Measurements from ENCODE around the gene RXRA.
A peak's percentile ranks its signal among the peaks of the same experiment; 100 is the strongest.

RXRA gene

DNA sequence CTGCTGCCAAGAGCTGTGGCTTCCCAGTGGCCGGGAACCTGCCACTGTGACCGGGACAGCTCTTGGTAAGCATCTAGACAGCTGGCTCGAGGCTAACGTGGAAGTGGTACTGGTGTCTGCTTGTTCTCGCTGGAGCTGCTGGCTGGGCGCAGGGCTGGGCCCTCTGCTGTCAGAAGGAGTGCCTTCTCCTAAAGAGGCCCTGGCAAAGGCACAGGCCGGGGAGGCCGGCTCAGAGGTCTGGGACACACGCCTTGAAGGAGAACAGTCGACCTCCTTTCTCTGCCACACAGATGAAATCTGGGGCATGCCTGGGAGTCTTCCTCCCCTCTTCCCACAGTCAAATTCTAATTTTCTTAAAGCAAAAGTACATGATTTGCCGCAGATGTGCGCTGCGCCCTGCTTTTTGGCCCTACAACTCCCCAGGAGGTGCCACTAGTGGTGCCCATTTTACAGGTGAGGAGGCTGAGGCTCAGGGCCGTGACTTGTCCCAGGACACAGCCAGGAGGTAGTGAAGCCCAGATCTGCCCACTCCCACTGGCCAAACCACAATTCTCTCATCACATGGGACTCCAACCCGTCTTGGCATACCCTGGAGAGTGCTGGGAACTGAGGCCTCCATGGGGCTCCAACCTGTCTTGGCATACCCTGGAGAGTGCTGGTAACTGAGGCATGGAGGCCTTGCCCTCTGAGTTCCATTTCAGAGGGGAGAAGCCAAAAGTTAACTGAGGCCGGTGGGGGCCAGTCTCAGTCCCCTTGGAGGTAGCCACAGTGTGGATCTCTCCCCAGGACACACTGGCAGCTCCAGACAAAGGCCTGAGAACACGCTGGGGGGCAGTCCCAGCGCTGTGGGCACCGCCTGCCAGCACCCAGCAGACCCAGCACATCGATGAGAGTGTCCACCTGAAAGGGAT is 12.0 kb upstream of the RXRA start:
- H3K27ac ChIP-seq = no peak overlapping the region
- TF ChIP-seq EZH2 (IDR thresholded peaks at IDR 0.05) (no peak), FOXP2 (optimal IDR thresholded peaks at IDR 0.05; ENCODE audit: control extremely low read depth, extremely low read length, insufficient read depth) (no peak), POLR2AphosphoS5 (IDR thresholded peaks at IDR 0.05; ENCODE audit: borderline replicate concordance, low read depth, low read length) (no peak)
- no peaks in the 10 kb centered on the region for H3K36me3 ChIP-seq (ENCODE audit: insufficient read depth, low read length)
- no peaks in the 10 kb centered on the region for H3K9me3 ChIP-seq (ENCODE audit: low read depth, low read length)
- H3K9ac ChIP-seq (ENCODE audit: insufficient read length) = no peak overlapping the region
- no peak for DNase-seq (ENCODE audit: low read depth, low spot score)
- H3K4me3 ChIP-seq = no peak overlapping the region

DNA sequence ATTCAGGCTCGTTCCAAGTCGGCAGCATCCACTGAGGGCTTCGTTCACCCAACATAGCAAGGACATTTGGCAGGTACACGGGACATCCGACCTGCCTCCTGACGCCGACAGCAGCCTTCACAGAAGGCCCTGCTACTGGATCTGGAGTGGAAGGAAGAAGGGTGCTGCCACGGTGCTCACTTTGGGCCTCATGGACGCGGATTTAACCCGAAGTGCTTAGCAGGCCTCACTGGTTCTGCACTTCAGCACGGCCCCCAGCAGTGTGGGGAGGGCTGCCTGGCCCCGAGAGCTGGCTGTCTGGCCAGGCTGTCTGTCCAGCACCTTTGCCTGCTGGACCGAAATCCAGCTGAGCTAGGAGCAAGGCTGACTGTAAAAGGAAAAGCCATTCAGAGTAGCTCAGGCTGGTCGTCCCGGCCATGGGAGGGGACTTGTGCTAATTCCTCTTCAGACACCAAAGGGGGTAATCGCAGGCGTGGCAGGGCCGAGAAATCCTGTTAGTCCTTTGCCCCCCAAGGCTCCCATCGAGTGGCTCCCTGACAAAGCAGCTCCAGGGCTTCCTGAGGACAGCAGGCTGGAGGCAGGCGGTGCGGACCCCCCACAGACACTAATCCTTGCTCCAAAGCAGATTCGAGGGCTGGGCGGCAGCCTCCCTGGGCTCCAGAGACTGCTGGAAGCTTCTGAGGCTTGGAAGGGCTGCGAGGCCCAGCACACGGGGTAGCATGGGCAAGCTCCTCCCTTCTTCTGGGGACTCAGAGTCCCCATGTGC is 11.1 kb upstream of the RXRA start:
- Histone ChIP-seq H3K9ac (ENCODE audit: insufficient read length) (peak overlapping the region; percentile 45), H3K36me3 (ENCODE audit: insufficient read depth, low read length) (no peaks in the 10 kb centered on the region), H3K9me3 (ENCODE audit: low read depth, low read length) (no peaks in the 10 kb centered on the region), H3K4me3 (no peak overlapping the region), H3K27ac (peak overlapping the region; percentile 68)
- no peak for DNase-seq (ENCODE audit: low read depth, low spot score)
- TF ChIP-seq FOXP2 (optimal IDR thresholded peaks at IDR 0.05; ENCODE audit: control extremely low read depth, extremely low read length, insufficient read depth) = no peak
- TF ChIP-seq POLR2AphosphoS5 (IDR thresholded peaks at IDR 0.05; ENCODE audit: borderline replicate concordance, low read depth, low read length) = no peak
- no peak for TF ChIP-seq EZH2 (IDR thresholded peaks at IDR 0.05)

DNA sequence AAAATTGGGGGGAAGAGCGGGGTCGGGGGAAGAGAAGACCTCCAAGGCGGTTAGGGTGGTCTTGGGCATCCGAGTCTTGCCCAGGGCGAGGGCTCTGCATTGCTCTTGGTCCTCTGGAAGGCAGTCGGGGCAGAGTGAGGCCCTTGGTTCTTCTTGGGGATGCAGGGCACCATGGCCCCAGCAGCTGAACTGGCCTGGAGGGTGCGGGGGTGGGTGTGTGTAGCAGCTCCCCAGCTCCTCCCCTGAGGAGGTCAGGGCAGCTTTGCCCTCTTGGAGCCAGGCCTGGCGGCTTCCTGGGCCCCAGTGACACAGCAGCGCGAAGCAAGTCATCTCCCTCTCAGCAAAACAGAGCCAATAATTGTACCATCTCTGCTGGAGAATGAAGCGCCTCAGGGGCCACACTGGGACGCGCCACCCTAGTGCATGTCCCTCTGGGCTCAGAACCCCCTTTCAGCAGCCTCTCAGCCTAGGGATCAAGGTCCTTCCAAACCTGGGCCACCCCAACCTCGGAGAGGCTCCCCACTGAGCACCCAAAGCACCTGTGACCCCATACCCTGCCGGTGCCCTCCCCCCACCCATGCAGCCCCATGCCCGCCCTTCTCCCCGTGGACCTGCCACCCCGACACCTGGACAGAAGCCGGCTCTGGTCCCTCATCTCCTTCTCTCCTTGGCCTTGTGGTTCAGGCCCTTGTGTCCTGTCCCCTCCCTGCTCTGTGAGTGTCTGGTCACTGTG is 10.4 kb upstream of the RXRA start:
- H3K4me3 ChIP-seq = no peak overlapping the region
- H3K27ac ChIP-seq = 0 out of 2 replicates have a peak overlapping the region, but pooled peaks have one; percentile 68
- DNase-seq (ENCODE audit: low read depth, low spot score) = no peak
- no peak for TF ChIP-seq EZH2 (IDR thresholded peaks at IDR 0.05)
- no peaks in the 10 kb centered on the region for H3K36me3 ChIP-seq (ENCODE audit: insufficient read depth, low read length)
- no peaks in the 10 kb centered on the region for H3K9me3 ChIP-seq (ENCODE audit: low read depth, low read length)
- H3K9ac ChIP-seq (ENCODE audit: insufficient read length) = no peak overlapping the region

DNA sequence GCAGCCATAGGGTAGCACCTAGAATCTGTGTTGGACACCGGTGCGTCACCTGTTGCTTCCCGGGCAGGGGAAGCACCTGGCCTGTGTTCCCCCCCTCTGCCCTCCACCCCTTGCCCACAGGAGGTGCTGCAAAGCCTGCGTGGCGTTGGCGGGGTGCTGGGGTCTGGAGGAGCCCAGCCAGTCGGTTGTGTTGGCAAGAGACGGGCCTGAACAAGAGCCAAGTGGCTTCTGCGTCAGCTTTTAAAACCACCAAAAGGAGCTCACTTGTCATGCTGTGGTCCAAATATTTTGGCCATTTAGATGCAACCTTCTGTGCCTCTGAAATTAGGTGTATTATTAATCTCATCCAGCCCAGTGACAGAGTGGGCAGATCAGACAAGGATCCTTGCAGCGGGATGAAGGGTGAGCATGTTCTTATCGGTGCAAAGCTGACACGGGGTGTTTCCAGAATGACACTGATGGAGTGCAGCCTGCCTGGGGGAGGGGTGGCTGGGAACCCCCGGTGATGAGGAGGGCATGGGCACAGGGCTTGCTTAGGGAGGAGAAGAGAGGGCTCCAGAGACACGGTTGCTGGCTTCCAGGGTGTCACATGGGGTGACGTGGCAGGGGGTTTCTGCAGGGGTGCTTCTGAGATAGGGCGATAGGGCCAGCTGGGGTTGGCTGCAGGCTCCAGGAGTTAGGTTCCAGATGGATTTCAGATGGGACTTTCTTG is 9.7 kb upstream of the RXRA start:
- DNase-seq (ENCODE audit: low read depth, low spot score) = no peak
- Histone ChIP-seq H3K9me3 (ENCODE audit: low read depth, low read length) (no peaks in the 10 kb centered on the region), H3K36me3 (ENCODE audit: insufficient read depth, low read length) (no peaks in the 10 kb centered on the region), H3K4me3 (no peak overlapping the region), H3K9ac (ENCODE audit: insufficient read length) (no peak overlapping the region), H3K27ac (peak overlapping the region; percentile 45; the same call in 1 of the 2 replicates)
- no peak for TF ChIP-seq FOXP2 (optimal IDR thresholded peaks at IDR 0.05; ENCODE audit: control extremely low read depth, extremely low read length, insufficient read depth)
- TF ChIP-seq EZH2 (IDR thresholded peaks at IDR 0.05) = no peak
- TF ChIP-seq POLR2AphosphoS5 (IDR thresholded peaks at IDR 0.05; ENCODE audit: borderline replicate concordance, low read depth, low read length) = no peak

DNA sequence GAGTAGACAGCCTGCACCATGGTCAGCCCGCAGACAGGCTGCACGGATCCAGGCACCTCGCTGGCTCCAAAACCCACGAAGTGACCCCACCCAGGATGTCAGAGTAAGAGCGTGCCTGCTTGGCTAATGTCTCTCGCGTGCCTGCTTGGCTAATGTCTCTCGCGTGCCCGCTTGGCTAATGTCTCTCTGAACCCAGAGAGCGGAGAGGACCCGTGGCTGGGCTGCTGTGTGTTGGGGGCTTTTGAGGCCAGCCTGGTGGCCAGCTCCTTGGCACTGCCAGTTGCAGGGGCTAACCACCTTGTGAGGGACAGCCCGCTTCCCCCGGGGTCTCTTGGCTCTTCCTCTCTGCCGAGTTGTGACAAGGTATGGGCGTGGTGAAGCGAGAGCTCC is 8.9 kb upstream of the RXRA start:
- no peak overlapping the region for H3K4me3 ChIP-seq
- DNase-seq (ENCODE audit: low read depth, low spot score) = no peak
- TF ChIP-seq EZH2 (IDR thresholded peaks at IDR 0.05) = no peak
- TF ChIP-seq FOXP2 (optimal IDR thresholded peaks at IDR 0.05; ENCODE audit: control extremely low read depth, extremely low read length, insufficient read depth) = no peak
- TF ChIP-seq POLR2AphosphoS5 (IDR thresholded peaks at IDR 0.05; ENCODE audit: borderline replicate concordance, low read depth, low read length) = no peak
- no peaks in the 10 kb centered on the region for H3K36me3 ChIP-seq (ENCODE audit: insufficient read depth, low read length)
- no peaks in the 10 kb centered on the region for H3K9me3 ChIP-seq (ENCODE audit: low read depth, low read length)
- H3K9ac ChIP-seq (ENCODE audit: insufficient read length) = no peak overlapping the region
- peak overlapping the region; percentile 45; the same call in 1 of the 2 replicates for H3K27ac ChIP-seq

DNA sequence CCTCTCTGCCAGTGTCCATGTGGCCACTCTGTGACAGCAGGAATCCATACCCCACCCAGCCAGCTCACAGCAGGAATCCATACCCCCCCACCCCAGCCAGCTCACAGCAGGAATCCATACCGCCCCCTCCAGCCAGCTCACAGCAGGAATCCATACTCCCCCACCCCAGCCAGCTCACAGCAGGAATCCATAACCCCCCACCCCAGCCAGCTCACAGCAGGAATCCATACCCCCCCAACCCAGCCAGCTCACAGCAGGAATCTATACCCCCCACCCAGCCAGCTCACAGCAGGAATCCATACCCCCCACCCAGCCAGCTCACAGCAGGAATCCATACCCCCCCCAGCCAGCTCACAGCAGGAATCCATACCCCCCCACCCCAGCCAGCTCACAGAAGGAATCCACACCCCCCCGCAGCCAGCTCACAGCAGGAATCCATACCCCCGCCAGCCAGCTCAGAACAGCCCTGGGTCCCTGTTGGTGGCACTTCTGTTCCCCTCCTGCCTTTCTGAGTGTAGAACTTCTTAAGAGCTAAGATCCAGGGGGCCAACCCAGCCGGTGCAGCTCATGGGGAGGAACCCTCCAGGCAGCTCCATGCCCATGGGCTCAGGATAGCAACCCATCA is 8.4 kb upstream of the RXRA start:
- no peak for DNase-seq (ENCODE audit: low read depth, low spot score)
- H3K9me3 ChIP-seq (ENCODE audit: low read depth, low read length) = no peaks in the 10 kb centered on the region
- no peaks in the 10 kb centered on the region for H3K36me3 ChIP-seq (ENCODE audit: insufficient read depth, low read length)
- no peak overlapping the region for H3K4me3 ChIP-seq
- H3K9ac ChIP-seq (ENCODE audit: insufficient read length) = peak overlapping the region; percentile 37
- no peak for TF ChIP-seq POLR2AphosphoS5 (IDR thresholded peaks at IDR 0.05; ENCODE audit: borderline replicate concordance, low read depth, low read length)
- no peak for TF ChIP-seq EZH2 (IDR thresholded peaks at IDR 0.05)
- no peak for TF ChIP-seq FOXP2 (optimal IDR thresholded peaks at IDR 0.05; ENCODE audit: control extremely low read depth, extremely low read length, insufficient read depth)
- H3K27ac ChIP-seq = peak overlapping the region; percentile 55; the same call in 1 of the 2 replicates

DNA sequence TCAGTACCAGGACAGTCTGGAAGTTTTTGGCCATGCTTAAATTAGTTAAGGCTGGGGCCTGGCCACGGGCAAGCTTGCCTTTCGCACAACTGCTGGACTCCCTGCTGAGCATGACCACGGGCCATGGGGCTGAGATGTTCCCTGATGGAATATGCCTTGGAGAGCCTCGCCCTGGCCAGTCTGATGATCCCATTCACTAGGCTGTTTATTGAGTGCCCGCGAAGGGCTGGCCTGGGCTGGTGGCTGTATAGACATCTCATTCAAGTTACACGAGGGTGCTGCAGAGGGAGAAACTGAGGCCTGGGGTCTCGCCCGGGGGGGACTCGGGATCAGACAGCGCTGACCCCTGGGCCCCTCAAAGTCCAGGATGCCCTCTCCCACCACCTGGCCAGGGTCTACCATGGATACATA is 7.8 kb upstream of the RXRA start:
- no peaks in the 10 kb centered on the region for H3K36me3 ChIP-seq (ENCODE audit: insufficient read depth, low read length)
- peak overlapping the region; percentile 37 for H3K9ac ChIP-seq (ENCODE audit: insufficient read length)
- H3K9me3 ChIP-seq (ENCODE audit: low read depth, low read length) = no peaks in the 10 kb centered on the region
- H3K4me3 ChIP-seq = no peak overlapping the region
- TF ChIP-seq EZH2 (IDR thresholded peaks at IDR 0.05) = no peak
- no peak for TF ChIP-seq POLR2AphosphoS5 (IDR thresholded peaks at IDR 0.05; ENCODE audit: borderline replicate concordance, low read depth, low read length)
- no peak for TF ChIP-seq FOXP2 (optimal IDR thresholded peaks at IDR 0.05; ENCODE audit: control extremely low read depth, extremely low read length, insufficient read depth)
- peak overlapping the region; percentile 55; the same call in 1 of the 2 replicates for H3K27ac ChIP-seq
- DNase-seq (ENCODE audit: low read depth, low spot score) = no peak
